Left lung (tissue), 10 donors: ENCODE data around the gene TREM2. TPM values are rescaled to one million over a fixed set of nuclear protein-coding genes. Genes with fewer than 3 reads are reported as not detected.

Experiments
- ATAC-seq: fragments of 200-7000 bp; cut with Tn5 transposase; one replicate; pipeline ENCODE4 v1.9.1; 2020; ENCODE audit warnings: moderate library complexity
- DNase-seq, 4 donors: peaks; one replicate each; pipeline ENCODE4 v3.0.0-alpha.2; 2013 to 2020
- H3K27ac ChIP-seq, 2 donors: fragments of 200-600 bp; sonication (generic) in 1 of 2; one replicate each; pipeline versions ENCODE4 v1.5.0 to v1.8.0; 2020 to 2021
- H3K27me3 ChIP-seq, 2 donors: fragments of 200-600 bp; sonication (generic) in 1 of 2; one replicate each; pipeline versions ENCODE4 v1.5.0 to v1.8.0; 2020 to 2021
- H3K36me3 ChIP-seq, 2 donors: fragments of 200-600 bp; sonication (generic) in 1 of 2; one replicate each; pipeline versions ENCODE4 v1.5.0 to v1.8.0; 2020 to 2021
- H3K4me1 ChIP-seq, 2 donors: fragments of 200-600 bp; one replicate each; pipeline ENCODE4 v1.8.0; 2021
- H3K4me3 ChIP-seq, 2 donors: fragments of 200-600 bp; sonication (generic) in 1 of 2; one replicate each; pipeline versions ENCODE4 v1.5.0 to v1.8.0; 2020 to 2021; ENCODE audit warnings: mild to moderate bottlenecking in 1 of 2
- H3K9me3 ChIP-seq, 2 donors: fragments of 200-600 bp; sonication (generic) in 1 of 2; one replicate each; pipeline versions ENCODE4 v1.5.0 to v1.8.0; 2020 to 2021
- CTCF ChIP-seq, 2 donors: fragments of 200-600 bp; sonication (generic) in 1 of 2; IDR thresholded peaks; one replicate each; pipeline versions ENCODE4 v1.5.0 to v1.8.0; 2021; ENCODE audit warnings: antibody characterized with exemption in 2 of 2
- intact Hi-C, 2 donors: fragments of 100-400 bp; cut with DNase I; formaldehyde crosslinking; loops; one replicate each; pipeline versions ENCODE4 v1.11.2 to v1.14.2; 2022
- polyA plus RNA-seq, 6 donors: library from polyadenylated mRNA; unstranded; fragments of 120-200 nt; gene quantifications; one replicate each; pipeline ENCODE4 v1.2.1, GENCODE V29; 2013; ENCODE audit not compliant: insufficient read length in 6 of 6
- total RNA-seq, 2 donors: library from RNA; stranded (reverse); fragmentation: NEBNext Ultra II Directional; extraction: Animal tissue kit (Norgen Biotek cat#: 25700); gene quantifications; one replicate each; pipeline ENCODE4 v1.2.1, GENCODE V29; 2021
- donor health status: DM: no; HTN: yes; CAD: no.
- donor health status: DM: no; HTN: no; CAD: no.

The TREM2 gene
- total and polyA plus RNA-seq, 8 donors, result 0.20 to 29.2 (median 0.57) TPM; not detected in 1

GRCh38 chr6:41156771-41157170 lies 6.1 kb downstream of the TREM2 start:
- H3K36me3 ChIP-seq, result no peaks in the 10 kb centered on the region
- no peak for DNase-seq
- peaks cover 0 to 3% of the 10 kb centered on the region in 2 donors for H3K4me1 ChIP-seq
- H3K9me3 ChIP-seq, result no peaks in the 10 kb centered on the region
- peaks cover 0 to 9% of the 10 kb centered on the region in 2 donors for H3K27me3 ChIP-seq
- no peak overlapping the region for H3K4me3 ChIP-seq
- no peak for ATAC-seq
- TF ChIP-seq CTCF (IDR thresholded peaks at IDR 0.05), result no peak
- H3K27ac ChIP-seq, result no peak overlapping the region
- intact Hi-C loops, result no loop called here

GRCh38 chr6:41156001-41156400 lies 6.9 kb downstream of the TREM2 start:
- H3K36me3 ChIP-seq, result no peaks in the 10 kb centered on the region
- ATAC-seq (no peak), DNase-seq (no peak)
- intact Hi-C loops, result no loop called here
- H3K4me3 ChIP-seq, result no peak overlapping the region
- no peak overlapping the region for H3K27ac ChIP-seq
- peaks cover 0 to 9% of the 10 kb centered on the region in 2 donors for H3K27me3 ChIP-seq
- H3K9me3 ChIP-seq, result no peaks in the 10 kb centered on the region
- no peak for TF ChIP-seq CTCF (IDR thresholded peaks at IDR 0.05)
- H3K4me1 ChIP-seq, result peaks cover 0 to 3% of the 10 kb centered on the region in 2 donors

- ATAC-seq (no peak), DNase-seq (no peak)
- Histone ChIP-seq H3K36me3 (no peaks in the 10 kb centered on the region), H3K4me3 (no peak overlapping the region), H3K27me3 (peaks cover 0 to 9% of the 10 kb centered on the region in 2 donors), H3K27ac (no peak overlapping the region), H3K4me1 (peaks cover 0 to 3% of the 10 kb centered on the region in 2 donors), H3K9me3 (no peaks in the 10 kb centered on the region)
- TF ChIP-seq CTCF (IDR thresholded peaks at IDR 0.05), result no peak
- intact Hi-C loops, result no loop called here
Measured at GRCh38 chr6:41155132-41155805, 7.6 kb downstream of the TREM2 start.

GRCh38 chr6:41153992-41154625 lies 8.8 kb downstream of the TREM2 start, which contains the start of gene TREML1:
TSS of gene TREML1 (minus strand) at chr6:41154347. CDS start at chr6:41154288, 59 bp downstream.
- DNase-seq (no peak), ATAC-seq (no peak)
- intact Hi-C loops, result no loop called here
- Histone ChIP-seq H3K4me1 (peaks cover 0 to 3% of the 10 kb centered on the region in 2 donors), H3K9me3 (no peaks in the 10 kb centered on the region), H3K36me3 (no peaks in the 10 kb centered on the region), H3K27ac (no peak within 1 kb of the TSS), H3K4me3 (no peak within 1 kb of the TSS), H3K27me3 (peaks cover 0 to 8% of the 10 kb centered on the region in 2 donors)
- TF ChIP-seq CTCF (IDR thresholded peaks at IDR 0.05), result no peak

GRCh38 chr6:41153451-41153850 lies 9.5 kb downstream of the TREM2 start:
- H3K4me3 ChIP-seq, result no peak overlapping the region
- H3K27me3 ChIP-seq, result peaks cover 0 to under 1% of the 10 kb centered on the region in 2 donors
- H3K27ac ChIP-seq, result no peak overlapping the region
- ATAC-seq, result no peak
- intact Hi-C loops, result no loop called here
- no peaks in the 10 kb centered on the region for H3K9me3 ChIP-seq
- TF ChIP-seq CTCF (IDR thresholded peaks at IDR 0.05), result no peak
- no peaks in the 10 kb centered on the region for H3K36me3 ChIP-seq
- DNase-seq, result no peak
- peaks cover 0 to 3% of the 10 kb centered on the region in 2 donors for H3K4me1 ChIP-seq
